NCI-H2227 treated with DMSO at 0.1 percent for 48 hours (cell line): ENCODE measurements around the gene FSIP2.
"Not testable (repeated sequence)": the region's sequence is repeated elsewhere in the genome, so short reads cannot be mapped to it uniquely, and the experiment has no call there.

Experiments used
- DNase-seq: peaks from one replicate; lab custom pipeline; 2025; lab: John Stamatoyannopoulos, UW

Gene FSIP2

GRCh38 chr2:185802926-185803325, 64.3 kb downstream of the FSIP2 start:
- DNase-seq: no peak

- DNase-seq: no peak
Observed at GRCh38 chr2:185806783-185807182, 68.2 kb downstream of the FSIP2 start.

GRCh38 chr2:185807351-185807750, 68.7 kb downstream of the FSIP2 start:
- no peak for DNase-seq

- DNase-seq: no peak
Observed at GRCh38 chr2:185811580-185811979, 73.0 kb downstream of the FSIP2 start.

DNA sequence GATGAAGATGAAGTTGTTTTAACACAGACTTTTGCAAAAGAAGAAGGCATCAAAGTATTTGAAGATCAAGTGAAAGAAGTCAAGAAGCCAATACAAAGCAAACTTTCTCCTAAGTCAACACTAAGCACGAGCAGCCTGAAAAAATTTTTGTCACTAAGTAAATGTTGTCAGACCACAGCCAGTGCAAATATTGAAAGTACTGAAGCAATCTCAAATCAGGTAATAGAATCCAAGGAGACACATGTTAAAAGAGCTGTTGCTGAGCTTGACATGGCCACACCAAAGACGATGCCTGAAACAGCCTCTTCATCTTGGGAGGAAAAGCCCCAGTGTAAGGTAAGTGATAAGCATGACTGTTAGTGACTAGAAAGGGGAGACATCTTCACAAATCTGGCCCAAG, 75.1 kb downstream of the FSIP2 start:
- DNase-seq: no peak

DNA sequence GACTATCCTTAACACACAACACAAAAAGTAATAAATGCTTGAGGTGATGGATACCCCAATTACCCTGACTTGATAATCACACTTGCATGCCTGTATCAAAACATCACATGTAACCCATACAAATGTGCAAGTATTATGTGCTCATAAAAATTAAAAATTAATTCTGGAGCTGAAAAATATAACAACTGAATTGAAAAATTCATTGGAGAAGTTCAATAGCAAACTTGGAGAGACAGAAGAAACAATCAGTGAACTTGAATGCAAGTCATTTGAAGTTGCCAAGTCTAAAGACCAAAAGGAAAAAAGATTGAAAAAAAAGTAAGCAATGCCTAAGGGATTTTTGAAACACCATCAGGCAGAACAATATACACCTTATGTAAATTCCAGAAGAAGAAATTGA, 79.4 kb downstream of the FSIP2 start:
- DNase-seq: no peak

DNA sequence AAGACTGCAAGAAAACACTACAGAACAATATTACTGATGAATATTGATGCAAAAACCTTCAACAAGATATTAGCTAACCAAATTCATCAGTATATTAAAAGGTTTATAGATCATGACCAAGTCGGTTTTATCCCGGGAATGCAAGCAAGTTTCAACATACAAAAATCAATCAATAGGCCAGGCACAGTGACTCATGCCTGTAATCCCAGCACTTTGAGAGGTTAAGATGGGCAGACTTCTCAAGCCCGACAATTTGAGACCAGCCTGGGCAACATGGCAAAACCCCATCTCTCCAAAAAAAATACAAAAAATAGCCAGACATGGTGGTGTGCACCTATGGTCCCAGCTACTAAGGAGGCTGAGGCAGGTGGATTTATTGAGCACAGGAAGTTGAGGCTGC, 82.9 kb downstream of the FSIP2 start:
- no peak for DNase-seq

- DNase-seq: no peak
Observed at GRCh38 chr2:185823773-185824172, 85.2 kb downstream of the FSIP2 start.

GRCh38 chr2:185825557-185825956, 87.0 kb downstream of the FSIP2 start:
- DNase-seq: no peak

DNA sequence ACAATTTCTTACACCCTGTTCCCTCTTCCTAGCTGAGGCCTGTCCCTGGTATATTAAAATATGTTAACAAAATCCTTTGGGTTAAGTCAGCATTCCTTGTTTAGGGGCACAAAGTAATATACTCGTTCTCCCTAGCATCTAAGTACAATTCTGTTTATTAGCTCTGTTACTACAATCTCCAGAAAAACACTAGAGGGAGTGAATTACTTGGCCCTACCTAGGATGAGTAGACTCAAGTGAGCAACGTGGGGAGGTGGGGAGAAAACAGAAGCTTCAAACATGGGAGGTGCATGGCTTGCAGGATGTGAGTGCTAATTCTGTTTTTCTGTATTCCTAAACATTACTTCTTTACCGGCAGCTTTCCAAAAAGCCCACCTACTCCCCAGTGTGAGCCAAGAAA, 89.7 kb downstream of the FSIP2 start:
- no peak for DNase-seq

DNA sequence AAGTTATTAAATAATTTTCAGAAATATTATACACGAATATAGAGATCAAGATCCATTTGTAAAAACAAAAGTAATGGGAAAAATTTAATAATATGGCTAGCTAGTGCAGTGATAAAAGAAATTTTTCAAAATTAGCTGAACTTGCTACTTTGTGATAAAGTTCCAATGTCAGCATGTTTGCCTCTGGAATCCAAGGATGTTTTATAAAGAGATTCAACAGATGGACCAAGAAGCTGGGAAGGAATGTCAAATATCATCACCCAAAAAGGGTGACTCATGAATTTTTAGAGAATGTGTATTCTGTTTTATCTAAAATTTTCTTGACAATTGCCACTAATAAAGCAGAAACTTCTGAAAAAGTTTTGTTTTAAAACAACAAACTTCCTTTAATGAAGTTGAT, 95.3 kb downstream of the FSIP2 start:
- DNase-seq: no peak

GRCh38 chr2:185835974-185836373, 97.4 kb downstream of the FSIP2 start:
- no peak for DNase-seq

- DNase-seq: no peak
Observed at GRCh38 chr2:185854885-185855284, 116.3 kb downstream of the FSIP2 start.

- DNase-seq: no peak
Observed at GRCh38 chr2:185857691-185858090, 119.1 kb downstream of the FSIP2 start.

- DNase-seq: no peak
Observed at GRCh38 chr2:185859506-185859905, 120.9 kb downstream of the FSIP2 start.

DNA sequence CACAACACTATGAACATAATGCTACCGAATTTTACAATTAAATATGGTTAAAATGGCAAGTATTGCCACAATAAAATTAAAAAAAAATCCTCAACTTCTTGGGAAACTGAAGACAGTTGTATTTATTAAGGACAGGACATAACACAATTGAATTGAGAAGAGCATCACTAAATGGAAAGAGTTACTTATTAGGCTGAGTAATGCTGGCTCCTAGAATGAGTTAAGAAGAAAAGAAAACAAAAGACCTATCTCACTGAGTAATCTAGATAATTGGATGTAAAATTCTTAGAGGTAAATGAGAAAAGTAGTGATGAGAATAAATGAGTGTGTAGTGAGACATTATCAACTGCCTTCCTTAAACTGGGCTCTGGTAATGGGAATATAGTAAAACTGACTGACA, 121.7 kb downstream of the FSIP2 start:
- DNase-seq: no peak

- no peak for DNase-seq
Observed at GRCh38 chr2:185862657-185863398, 124.2 kb downstream of the FSIP2 start.

GRCh38 chr2:185864468-185865260, 126.1 kb downstream of the FSIP2 start:
- not testable (repeated sequence) for DNase-seq

DNA sequence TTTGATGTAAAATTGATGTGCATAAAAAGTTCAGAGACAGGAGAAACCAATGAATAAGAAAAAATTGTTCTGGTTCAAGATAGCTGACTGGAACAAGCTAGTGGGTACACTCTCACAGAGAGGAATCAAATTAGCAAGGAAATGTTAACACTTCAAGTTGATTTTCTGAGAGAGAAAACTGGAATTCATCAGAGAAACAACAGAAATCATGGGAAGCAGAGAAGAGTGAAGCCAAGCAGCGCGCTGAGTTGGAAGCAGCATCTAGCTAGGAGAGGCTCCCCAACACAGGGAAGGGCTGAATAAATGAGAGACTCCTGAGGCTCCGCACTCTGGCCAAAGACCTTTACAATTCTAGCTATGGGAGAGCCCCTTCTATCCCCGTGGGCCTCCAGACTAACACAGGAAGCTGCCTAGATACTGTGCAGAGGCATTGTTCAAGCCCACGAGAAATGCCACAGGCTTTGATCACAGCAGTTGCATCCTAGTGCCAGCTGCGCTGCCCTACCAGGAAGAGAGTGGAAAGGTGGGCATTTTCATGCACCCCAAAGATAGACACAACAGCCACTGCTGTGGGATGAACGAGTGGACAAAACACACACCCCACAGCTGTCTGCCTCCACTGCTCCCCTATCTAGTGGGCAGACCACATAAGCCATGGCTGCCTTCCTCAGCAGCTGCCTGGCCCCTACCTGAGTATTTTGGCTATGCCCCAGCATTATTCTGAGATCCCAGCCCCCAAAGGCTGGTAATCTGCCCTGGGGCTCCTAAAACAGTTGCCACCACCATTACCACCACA, 136.7 kb downstream of the FSIP2 start:
- DNase-seq: no peak

GRCh38 chr2:185876234-185876633, 137.6 kb downstream of the FSIP2 start:
- DNase-seq: no peak

DNA sequence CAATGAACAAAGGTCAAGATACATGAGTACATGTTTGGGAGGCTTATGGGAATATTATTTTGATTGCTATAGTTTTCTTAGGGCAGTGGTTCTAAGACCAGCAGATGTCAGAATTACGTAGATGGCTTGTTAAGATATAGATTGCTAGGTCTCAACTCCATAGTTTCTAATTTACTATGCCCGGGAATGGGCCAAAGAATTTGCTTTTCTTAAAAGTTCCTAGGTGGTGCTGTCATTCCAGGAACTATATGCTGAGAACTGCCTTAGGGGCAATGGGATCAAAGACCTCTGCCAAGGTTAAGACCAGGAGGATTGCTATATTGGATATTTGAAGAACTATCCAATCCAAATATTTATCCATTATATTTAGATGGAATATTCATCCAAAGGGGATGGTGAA, 141.8 kb downstream of the FSIP2 start:
- no peak for DNase-seq
